ENCODE results near the gene COASY. TPM values are rescaled to one million over a fixed set of nuclear protein-coding genes. Genes with fewer than 3 reads are reported as not detected.
"Not testable (repeated sequence)": the region's sequence is repeated elsewhere in the genome, so short reads cannot be mapped to it uniquely, and the experiment has no call there.

COASY gene
- total and polyA plus RNA-seq, 2 donors from 2014 or later: 71.9 to 145 TPM

DNA sequence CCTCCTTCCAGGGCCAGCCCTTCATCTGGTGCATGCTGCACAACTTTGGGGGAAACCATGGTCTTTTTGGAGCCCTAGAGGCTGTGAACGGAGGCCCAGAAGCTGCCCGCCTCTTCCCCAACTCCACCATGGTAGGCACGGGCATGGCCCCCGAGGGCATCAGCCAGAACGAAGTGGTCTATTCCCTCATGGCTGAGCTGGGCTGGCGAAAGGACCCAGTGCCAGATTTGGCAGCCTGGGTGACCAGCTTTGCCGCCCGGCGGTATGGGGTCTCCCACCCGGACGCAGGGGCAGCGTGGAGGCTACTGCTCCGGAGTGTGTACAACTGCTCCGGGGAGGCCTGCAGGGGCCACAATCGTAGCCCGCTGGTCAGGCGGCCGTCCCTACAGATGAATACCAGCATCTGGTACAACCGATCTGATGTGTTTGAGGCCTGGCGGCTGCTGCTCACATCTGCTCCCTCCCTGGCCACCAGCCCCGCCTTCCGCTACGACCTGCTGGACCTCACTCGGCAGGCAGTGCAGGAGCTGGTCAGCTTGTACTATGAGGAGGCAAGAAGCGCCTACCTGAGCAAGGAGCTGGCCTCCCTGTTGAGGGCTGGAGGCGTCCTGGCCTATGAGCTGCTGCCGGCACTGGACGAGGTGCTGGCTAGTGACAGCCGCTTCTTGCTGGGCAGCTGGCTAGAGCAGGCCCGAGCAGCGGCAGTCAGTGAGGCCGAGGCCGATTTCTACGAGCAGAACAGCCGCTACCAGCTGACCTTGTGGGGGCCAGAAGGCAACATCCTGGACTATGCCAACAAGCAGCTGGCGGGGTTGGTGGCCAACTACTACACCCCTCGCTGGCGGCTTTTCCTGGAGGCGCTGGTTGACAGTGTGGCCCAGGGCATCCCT is 18.5 kb upstream of the COASY start:
- H3K36me3 ChIP-seq (ENCODE audit: control insufficient read depth in 2 of 3, insufficient read depth in 3 of 3, low read length in 3 of 3): peaks cover 0 to 19% (median 11%) of the 10 kb centered on the region in 3 donors

DNA sequence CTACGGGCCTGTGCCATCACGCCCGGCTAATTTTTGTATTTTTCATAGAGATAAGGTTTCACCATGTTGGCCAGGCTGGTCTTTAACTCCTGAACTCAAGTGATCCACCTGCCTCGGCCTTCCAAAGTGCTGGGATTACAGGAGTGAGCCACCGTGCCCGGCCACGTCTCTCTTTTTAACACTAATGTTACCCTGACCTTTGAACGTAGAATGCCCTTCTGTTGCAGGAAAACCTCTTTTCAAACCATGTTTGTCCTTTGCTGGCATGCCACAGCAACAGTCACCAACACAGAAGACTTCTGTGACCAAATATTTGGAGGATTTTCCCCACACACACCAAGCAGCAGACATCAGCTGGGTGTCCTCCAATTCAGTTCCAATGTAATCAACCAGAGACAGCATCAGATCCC is 17.1 kb upstream of the COASY start:
- Histone ChIP-seq H3K9ac (ENCODE audit: low read length in 3 of 3) (no peak overlapping the region), H3K4me1 (ENCODE audit: control insufficient read depth in 2 of 3, insufficient read depth in 2 of 3, low read depth in 1 of 3, low read length in 3 of 3) (peaks cover 0 to 3% (median 0%) of the 10 kb centered on the region in 3 donors), H3K27ac (ENCODE audit: low read depth in 2 of 2, low read length in 2 of 2) (no peak overlapping the region), H3K27me3 (ENCODE audit: control insufficient read depth, insufficient read depth, low read length) (no peaks in the 10 kb centered on the region), H3K36me3 (ENCODE audit: control insufficient read depth in 2 of 3, insufficient read depth in 3 of 3, low read length in 3 of 3) (peaks cover 0 to 10% (median 6%) of the 10 kb centered on the region in 3 donors), H3K9me3 (ENCODE audit: control insufficient read depth in 2 of 3, insufficient read depth in 1 of 3, low read length in 3 of 3) (no peaks in the 10 kb centered on the region), H3K4me3 (ENCODE audit: low read length in 3 of 3) (no peak overlapping the region)
- DNase-seq (peak in 1 of 5 donors; percentile 6), FAIRE-seq (no peak)
- TF ChIP-seq, protein P1, sequence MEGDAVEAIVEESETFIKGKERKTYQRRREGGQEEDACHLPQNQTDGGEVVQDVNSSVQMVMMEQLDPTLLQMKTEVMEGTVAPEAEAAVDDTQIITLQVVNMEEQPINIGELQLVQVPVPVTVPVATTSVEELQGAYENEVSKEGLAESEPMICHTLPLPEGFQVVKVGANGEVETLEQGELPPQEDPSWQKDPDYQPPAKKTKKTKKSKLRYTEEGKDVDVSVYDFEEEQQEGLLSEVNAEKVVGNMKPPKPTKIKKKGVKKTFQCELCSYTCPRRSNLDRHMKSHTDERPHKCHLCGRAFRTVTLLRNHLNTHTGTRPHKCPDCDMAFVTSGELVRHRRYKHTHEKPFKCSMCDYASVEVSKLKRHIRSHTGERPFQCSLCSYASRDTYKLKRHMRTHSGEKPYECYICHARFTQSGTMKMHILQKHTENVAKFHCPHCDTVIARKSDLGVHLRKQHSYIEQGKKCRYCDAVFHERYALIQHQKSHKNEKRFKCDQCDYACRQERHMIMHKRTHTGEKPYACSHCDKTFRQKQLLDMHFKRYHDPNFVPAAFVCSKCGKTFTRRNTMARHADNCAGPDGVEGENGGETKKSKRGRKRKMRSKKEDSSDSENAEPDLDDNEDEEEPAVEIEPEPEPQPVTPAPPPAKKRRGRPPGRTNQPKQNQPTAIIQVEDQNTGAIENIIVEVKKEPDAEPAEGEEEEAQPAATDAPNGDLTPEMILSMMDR (IDR thresholded peaks at IDR 0.05; ENCODE audit: borderline replicate concordance, extremely low read depth, insufficient read depth): no peak
- intact Hi-C loops (cut with DNase I): no loop called here

More for the DNA sequence above, 18.5 kb upstream of the COASY start:
- H3K27ac ChIP-seq (ENCODE audit: low read depth in 2 of 2, low read length in 2 of 2): no peak overlapping the region
- FAIRE-seq (no peak), DNase-seq (peak in 1 of 5 donors; percentile 69)
- H3K9me3 ChIP-seq (ENCODE audit: control insufficient read depth in 2 of 3, insufficient read depth in 1 of 3, low read length in 3 of 3): no peaks in the 10 kb centered on the region
- no peak overlapping the region for H3K9ac ChIP-seq (ENCODE audit: low read length in 3 of 3)
- intact Hi-C loops (cut with DNase I): no loop called here
- H3K4me1 ChIP-seq (ENCODE audit: control insufficient read depth in 2 of 3, insufficient read depth in 2 of 3, low read depth in 1 of 3, low read length in 3 of 3): peaks cover 0 to 3% (median 0%) of the 10 kb centered on the region in 3 donors
- H3K27me3 ChIP-seq (ENCODE audit: control insufficient read depth, insufficient read depth, low read length): no peaks in the 10 kb centered on the region
- TF ChIP-seq, protein P1 (IDR thresholded peaks at IDR 0.05; ENCODE audit: borderline replicate concordance, extremely low read depth, insufficient read depth): no peak
- no peak overlapping the region for H3K4me3 ChIP-seq (ENCODE audit: low read length in 3 of 3)

DNA sequence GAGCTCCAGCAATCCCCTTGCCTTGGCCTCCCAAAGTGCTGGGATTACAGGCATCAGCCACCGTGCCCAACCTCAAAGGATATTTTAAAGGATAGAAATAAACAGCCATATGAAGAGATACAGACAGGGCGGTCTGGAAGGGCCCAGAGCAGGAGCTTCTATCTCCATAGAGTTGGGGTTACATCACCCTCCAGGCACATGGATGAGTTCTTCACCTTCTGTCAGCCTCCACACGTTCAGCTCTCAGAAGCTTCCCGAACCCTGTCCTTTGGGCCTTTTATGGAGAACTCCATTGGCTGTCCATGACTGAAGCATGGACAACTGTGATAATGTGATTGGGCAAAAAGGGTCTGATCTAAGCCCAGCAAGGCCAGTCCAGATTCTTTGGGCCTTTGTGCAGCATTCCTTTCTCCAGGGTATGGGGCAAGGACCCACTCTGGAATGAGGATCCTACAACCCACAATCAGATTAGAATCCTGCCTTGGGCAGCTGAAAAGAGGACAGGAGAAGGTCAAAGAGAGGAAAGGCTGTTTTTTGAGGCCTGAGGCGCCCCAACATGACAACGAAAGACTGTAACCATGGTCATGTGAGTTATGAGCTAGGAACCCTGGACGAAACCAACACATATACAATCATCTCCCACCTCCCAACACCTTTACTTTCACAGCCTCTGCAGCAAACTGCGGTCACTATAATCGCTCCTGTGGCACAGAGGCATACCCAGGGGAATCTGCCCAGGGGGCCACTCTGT is 16.0 kb upstream of the COASY start:
- FAIRE-seq; H3K4me3 ChIP-seq (ENCODE audit: low read length in 3 of 3); H3K27me3 ChIP-seq (ENCODE audit: control insufficient read depth, insufficient read depth, low read length); intact Hi-C loops (cut with DNase I); H3K27ac ChIP-seq (ENCODE audit: low read depth in 2 of 2, low read length in 2 of 2); H3K4me1 ChIP-seq (ENCODE audit: control insufficient read depth in 2 of 3, insufficient read depth in 2 of 3, low read depth in 1 of 3, low read length in 3 of 3); H3K9me3 ChIP-seq (ENCODE audit: control insufficient read depth in 2 of 3, insufficient read depth in 1 of 3, low read length in 3 of 3); H3K9ac ChIP-seq (ENCODE audit: low read length in 3 of 3); H3K36me3 ChIP-seq (ENCODE audit: control insufficient read depth in 2 of 3, insufficient read depth in 3 of 3, low read length in 3 of 3): not testable (repeated sequence)
- DNase-seq: peak in 1 of 5 donors; percentile 2

DNA sequence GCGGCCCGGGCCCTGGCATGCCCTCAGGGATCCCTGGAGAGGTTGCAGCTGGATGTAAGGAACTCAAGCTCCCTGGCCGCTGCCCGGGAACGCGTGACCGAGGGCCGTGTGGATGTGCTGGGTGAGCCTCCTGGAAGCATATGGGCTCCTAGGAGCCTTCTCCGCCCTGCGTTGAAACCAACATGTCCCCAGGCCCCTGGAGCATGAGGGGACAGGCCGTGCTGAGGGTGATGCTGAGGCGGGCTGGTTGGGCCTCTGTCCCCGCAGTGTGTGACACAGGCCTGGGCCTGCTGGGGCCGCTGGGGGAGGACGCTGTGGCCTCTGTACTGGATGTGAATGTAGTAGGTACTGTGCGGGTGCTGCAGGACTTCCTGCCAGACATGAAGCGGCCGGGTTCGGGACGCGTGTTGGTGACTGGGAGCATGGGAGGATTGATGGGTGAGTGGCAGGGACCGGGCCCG is 14.9 kb upstream of the COASY start:
- H3K4me1 ChIP-seq (ENCODE audit: control insufficient read depth in 2 of 3, insufficient read depth in 2 of 3, low read depth in 1 of 3, low read length in 3 of 3): peaks cover 0 to 3% (median 0%) of the 10 kb centered on the region in 3 donors
- DNase-seq (peak in 1 of 5 donors; percentile 77), FAIRE-seq (no peak)
- H3K36me3 ChIP-seq (ENCODE audit: control insufficient read depth in 2 of 3, insufficient read depth in 3 of 3, low read length in 3 of 3): peaks cover 0 to 3% (median 0%) of the 10 kb centered on the region in 3 donors
- no peak overlapping the region for H3K9ac ChIP-seq (ENCODE audit: low read length in 3 of 3)
- no peaks in the 10 kb centered on the region for H3K9me3 ChIP-seq (ENCODE audit: control insufficient read depth in 2 of 3, insufficient read depth in 1 of 3, low read length in 3 of 3)
- H3K4me3 ChIP-seq (ENCODE audit: low read length in 3 of 3): no peak overlapping the region
- TF ChIP-seq, protein P1 (IDR thresholded peaks at IDR 0.05; ENCODE audit: borderline replicate concordance, extremely low read depth, insufficient read depth): no peak
- intact Hi-C loops (cut with DNase I): no loop called here
- H3K27ac ChIP-seq (ENCODE audit: low read depth in 2 of 2, low read length in 2 of 2): no peak overlapping the region
- H3K27me3 ChIP-seq (ENCODE audit: control insufficient read depth, insufficient read depth, low read length): no peaks in the 10 kb centered on the region
